Middle frontal gyrus (tissue), 1 donor: ENCODE data around the gene EDEM3.
A peak's percentile ranks its signal among the peaks of the same experiment; 100 is the strongest.
"Not testable (repeated sequence)": the region's sequence is repeated elsewhere in the genome, so short reads cannot be mapped to it uniquely, and the experiment has no call there.

Source experiments
- DNase-seq: peaks from one replicate; pipeline ENCODE4 v3.0.0-alpha.2; 2015; ENCODE audit warnings: low spot score; ENCODE audit errors: extremely low spot score

EDEM3 gene, protein sequence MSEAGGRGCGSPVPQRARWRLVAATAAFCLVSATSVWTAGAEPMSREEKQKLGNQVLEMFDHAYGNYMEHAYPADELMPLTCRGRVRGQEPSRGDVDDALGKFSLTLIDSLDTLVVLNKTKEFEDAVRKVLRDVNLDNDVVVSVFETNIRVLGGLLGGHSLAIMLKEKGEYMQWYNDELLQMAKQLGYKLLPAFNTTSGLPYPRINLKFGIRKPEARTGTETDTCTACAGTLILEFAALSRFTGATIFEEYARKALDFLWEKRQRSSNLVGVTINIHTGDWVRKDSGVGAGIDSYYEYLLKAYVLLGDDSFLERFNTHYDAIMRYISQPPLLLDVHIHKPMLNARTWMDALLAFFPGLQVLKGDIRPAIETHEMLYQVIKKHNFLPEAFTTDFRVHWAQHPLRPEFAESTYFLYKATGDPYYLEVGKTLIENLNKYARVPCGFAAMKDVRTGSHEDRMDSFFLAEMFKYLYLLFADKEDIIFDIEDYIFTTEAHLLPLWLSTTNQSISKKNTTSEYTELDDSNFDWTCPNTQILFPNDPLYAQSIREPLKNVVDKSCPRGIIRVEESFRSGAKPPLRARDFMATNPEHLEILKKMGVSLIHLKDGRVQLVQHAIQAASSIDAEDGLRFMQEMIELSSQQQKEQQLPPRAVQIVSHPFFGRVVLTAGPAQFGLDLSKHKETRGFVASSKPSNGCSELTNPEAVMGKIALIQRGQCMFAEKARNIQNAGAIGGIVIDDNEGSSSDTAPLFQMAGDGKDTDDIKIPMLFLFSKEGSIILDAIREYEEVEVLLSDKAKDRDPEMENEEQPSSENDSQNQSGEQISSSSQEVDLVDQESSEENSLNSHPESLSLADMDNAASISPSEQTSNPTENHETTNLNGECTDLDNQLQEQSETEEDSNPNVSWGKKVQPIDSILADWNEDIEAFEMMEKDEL

DNA sequence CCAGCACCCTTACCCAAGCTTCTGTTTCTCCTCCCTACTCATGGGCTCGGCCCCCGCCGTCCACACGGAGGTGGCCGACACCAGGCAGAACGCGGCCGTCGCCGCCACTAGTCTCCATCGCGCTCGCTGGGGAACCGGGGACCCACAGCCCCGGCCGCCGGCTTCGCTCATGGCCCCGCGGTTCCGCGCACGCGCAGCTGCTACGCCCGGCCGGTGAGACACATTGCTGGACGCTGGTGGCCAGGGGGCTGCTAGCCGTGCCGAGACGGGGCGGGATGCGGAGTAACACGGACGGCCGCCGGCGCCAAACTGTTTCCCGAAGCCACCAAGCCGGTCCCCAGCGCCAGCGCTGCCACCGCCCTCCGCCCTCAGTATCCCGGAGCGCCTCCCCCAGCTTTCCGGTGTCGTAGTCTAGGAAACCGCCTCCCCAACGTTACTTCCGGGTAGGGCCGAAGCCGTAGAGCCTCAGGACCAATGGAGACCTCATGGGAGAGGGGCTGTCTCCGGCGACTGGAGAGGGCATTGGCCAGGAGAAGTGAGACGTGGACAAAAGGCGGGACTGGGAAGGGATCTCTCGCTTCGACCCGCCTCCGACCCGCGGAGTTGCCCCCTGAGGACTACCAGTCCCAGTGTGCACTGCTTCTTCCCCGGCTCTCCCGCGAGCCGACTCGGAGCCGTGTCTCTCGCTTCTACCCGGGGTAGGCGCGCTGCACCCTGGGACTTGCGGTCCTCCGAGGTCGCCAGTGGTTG lies at the start of gene EDEM3:
EDEM3 (minus strand) TSS at position 383 of the 750 bp plus-strand sequence; CDS start at position 171, 212 bp downstream.
- DNase-seq = peak; percentile 96

DNA sequence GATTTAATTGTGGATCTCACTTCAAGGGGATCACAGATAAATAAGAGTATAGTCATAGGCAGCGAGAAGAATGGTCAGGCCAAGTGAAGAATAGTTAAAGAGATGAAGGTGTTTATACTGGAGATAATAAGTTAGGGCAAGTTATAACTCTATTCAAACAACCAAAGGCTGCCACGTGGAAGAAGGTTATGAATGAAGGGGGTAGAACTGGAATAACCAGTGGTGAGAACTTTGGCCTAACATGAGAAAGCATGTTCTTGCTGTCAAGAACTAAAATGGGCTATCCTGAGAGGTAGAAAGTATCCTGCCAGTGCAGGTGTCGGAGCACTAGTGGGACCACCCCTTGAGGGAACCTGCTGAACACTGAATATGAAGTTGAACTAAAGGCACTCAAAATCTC lies 49.6 kb upstream of the EDEM3 start:
- DNase-seq = no peak

DNA sequence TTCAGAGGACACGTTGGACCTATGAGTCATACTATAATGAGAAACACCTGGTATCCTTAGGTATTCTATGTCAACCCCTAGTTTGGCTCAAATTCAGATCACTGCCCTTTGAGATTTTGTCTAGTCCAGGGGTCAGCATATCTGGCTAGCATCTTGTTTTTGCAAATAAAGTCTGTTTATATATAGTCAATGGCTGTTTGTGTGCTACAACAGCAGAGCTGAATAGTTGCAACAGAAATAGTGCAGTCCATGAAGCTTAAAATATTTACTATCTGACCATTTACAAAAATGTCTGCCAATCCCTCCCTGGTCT lies 48.5 kb upstream of the EDEM3 start:
- DNase-seq = no peak

DNA sequence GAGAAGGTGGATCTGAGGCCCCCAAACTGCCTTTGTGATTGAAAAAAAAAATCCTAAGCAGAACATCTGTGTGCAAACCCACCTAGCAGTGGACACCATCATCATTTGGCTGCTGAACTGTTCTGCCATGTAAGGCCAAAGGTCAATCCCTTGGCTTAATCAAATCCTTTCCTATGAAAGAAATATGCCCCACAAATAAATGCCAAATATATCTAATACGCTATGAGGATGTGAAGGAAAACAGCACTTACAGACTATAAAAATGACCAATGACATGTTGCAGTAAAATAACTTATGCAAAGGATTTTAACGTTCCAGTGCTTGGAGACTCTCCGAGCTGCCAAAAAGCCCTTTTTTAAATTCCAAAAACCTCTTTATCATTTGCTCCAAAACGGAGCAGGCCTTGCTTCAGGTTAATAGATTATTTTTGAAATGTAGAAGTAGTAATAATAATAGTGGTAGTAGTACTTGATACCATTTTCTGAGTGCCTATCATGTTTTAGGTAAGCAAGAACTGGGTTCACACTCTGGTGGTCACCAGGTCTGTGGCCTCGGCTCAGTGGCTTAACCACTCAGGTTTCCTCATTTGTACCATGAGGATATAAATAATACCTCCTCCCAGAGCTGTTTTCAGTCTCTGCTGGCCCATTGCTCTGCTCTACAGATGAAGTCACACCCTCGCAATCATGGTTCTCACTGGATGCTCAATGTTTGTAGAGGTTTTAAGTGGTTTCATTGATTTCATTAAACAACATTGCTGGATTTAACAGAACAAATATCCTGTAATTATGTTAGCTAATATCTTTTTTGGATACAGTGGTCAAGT lies 47.9 kb upstream of the EDEM3 start:
- no peak for DNase-seq

DNA sequence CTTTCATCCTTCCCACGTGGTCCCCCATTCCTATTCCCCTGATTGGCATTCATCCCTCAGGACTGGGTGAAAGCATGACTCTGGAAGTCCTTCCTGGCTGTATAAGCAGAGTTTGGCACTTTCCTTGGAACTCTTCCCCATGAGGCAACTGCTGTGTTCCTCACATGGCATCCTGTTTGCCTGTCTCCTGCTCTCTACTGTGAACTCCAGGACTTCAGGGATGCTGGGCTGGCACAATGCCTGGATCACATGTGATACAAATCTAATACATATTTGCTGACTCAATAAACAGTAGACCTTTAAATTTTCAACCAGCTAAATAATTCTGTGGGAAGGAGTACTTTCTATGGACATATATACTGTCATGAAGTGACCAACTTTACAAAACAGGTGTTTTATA lies 46.8 kb upstream of the EDEM3 start:
- no peak for DNase-seq

DNA sequence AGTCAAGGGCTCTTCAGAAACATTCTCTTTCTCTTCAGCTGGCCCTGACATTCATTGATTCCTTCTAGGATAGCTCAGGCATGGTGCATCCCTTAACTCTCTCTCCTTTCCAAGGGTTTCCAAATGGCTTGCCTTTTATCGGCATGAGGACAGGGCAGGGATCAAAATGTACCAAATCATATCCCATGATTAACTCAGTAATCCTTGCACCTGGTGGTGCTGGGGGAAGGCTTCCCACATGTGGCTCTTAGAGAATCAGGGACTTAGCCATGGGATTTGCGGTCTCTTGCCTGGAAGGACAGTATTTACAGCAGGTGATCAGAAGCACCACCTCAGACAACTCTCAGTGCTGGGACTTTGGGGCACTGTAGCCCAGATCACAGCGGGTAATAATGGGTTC lies 46.2 kb upstream of the EDEM3 start:
- no peak for DNase-seq

DNA sequence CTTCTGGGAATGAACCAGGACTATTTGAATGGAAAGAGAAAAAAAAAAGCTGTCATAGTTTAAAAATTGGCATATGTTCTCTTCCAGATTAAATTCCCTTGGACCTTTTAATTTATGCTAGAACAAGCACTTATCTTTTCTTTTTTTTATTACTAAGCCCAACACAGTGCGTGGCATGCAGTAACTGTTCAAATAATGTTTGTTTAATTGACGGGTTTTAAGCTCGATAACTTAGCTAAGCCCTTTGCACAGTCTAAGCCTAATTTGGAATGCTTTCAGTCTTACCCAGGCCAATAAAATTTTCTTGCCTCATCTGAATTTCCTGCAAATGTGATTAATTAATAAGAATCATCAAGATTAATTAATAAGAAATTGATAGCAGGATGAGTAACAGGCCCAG lies 39.3 kb upstream of the EDEM3 start:
- no peak for DNase-seq

DNA sequence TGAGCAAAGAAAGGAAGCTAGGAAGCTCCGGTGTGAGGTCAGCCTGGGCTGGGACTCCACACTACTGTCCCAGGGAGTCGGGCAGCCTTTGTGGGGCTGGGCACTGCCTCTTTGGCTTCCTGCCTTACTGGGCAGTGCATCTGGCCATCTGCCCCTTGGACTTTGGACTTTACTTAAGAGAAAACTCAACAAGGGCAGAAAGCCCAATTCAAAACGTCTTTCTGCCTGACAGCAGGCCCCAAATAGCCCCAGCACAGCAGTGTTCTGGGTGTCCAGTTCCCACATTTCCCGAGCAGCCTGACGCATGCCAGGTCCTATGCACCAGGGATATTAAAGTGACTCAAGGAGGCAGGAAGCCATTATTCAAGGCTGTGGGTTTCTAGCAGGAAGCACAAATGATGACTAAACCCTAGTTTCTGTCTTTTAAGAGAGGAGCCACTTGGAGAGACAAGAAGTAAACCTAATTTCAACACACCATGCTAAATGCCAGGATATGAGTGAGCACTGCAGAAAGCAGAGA lies 37.9 kb upstream of the EDEM3 start:
- no peak for DNase-seq

DNA sequence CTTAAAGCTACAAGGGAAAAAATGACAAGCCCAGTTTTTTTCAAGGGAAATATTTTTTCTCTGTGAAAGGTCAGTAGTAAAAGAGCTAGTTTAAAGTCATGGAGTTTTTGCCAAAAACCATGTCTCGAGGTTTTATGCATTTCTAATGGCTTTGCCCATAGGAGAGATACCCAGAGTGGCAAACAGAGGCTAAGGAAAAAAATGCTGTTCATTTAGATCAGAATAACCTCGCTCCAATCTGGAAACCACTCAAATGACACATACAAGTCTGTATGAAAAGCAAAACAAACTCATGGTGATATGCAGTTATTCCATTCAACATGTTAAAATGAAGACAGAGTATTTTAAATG lies 36.9 kb upstream of the EDEM3 start:
- no peak for DNase-seq

DNA sequence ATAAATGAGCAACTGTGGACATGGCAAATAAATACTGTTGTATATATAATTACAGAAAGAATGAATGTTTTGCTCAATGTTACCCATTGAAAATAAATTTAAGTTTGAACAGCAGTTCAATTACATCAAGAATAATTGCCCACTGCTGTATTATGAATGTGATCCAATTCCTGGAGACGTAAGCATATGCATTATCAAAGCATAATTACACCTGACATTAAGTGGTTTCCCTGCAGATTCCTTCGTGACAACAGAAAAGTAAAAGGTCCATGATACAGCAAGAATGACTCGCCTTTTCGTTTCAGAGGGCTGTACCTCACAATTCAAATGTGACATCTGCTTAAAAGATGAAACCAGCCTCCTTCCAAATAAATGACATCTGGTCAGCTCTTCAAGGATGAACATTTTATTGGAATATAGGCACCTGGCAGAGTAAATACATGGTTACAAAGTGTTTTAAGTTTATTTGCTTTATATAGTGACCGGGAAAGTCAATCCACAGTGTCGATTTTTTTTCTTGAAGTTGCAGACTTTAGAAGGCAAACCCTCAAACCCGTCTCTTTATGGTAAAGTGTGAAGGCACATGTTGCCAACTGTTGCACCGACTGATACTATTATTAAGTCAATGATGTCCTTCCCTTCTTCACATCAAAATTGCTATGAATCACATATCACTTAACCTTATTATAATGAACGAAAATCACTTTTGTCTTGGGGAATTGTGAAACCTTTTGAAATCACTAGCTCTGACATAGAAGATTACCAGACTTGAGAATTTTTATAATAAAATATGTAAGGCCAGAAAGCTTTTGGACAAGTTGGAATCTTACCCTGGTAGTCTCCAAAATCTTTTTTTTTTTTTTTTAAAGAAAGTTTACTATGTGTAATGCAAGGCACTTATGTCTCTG lies 36.2 kb upstream of the EDEM3 start:
- no peak for DNase-seq

DNA sequence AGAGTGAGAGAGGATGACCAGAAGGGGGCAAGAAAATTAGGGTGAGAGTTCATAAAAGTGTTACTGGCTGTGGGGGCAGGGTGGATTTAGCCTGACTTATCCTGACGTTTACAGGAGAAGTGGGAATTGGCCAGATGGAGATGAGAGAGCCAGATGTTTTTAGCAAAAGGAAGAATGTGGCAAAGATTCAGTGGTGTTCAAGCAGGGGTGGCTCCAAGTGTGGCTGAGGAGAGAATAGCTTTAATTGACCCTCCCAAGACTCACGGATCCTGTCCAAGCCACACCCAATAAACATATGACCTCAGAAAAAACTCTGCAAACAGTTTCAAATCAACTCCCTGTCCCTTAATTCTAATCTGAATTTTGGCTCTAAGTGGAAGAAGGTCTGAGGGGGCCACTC lies 35.2 kb upstream of the EDEM3 start:
- DNase-seq = no peak

DNA sequence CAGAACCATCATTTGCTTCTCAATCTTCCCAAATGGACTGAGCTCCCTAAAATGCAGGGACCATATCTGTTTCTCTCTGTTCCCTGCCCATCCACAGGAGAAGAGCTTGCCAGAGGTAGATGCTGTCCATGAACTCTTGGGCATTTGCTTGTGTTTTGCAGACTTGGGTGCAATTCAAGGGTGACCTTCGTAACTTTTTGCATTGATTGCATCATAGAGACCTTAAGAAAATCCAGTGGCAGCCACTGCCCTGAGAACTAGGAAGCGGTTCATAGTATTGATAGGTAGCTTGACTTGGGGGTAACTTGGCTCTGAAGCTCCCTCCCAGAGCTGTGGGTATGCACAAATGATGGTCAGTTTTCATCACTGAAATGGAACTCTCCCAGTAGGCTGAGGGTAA lies 34.3 kb upstream of the EDEM3 start:
- DNase-seq = no peak

DNA sequence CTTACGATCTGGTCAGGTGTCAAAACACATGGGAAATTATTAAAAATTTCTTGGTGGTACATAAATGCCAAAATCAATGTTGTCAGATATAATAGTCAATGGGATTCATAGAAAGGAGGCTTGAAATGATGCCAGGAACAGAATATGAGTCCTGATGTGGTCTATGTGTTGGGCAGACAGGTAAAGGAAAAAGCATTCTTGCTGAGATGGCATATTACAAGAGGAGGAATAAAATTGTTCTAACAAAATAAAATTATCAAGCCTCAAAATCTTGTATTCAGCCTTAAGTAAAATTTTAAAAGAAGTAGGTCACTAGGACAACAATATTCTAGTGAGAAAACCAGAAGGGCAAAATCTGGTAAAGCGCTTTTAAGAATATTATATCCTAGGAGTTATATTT lies 30.9 kb upstream of the EDEM3 start:
- DNase-seq = no peak

DNA sequence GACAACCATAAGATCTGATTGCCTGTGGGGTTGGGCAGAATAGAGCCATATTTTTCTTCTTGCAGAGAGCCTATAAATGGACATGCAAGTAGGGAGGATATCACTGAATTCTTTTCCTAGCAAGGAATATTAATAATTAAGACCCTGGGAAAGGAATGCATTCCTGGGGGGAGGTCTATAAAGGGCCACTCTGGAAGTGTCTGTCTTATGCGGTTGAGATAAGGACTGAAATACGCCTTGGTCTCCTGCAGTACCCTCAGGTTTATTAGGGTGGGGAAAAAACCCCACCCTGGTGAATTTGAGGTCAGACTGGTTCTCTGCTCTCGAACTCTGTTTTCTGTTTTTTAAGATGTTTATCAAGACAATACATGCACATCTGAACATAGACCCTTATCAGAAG lies 29.1 kb upstream of the EDEM3 start:
- not testable (repeated sequence) for DNase-seq

DNA sequence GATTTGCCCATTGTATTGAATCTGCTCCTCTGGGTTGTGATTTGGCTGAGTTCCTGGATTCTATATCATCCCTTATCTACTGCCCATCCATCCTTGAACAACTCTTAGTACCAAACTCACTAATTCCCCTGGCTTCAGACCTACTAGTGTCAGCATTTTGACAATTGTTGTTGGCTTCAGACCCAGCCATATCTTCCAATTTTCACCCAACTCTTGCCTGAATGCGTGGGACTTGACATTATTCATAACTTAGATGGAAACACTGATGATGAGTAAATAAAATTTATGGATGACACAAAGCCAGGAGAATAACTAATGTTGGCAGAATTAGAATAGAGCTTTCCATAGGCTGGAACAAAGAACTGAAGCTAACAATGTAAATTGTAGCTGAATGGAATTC lies 27.3 kb upstream of the EDEM3 start:
- DNase-seq = no peak

DNA sequence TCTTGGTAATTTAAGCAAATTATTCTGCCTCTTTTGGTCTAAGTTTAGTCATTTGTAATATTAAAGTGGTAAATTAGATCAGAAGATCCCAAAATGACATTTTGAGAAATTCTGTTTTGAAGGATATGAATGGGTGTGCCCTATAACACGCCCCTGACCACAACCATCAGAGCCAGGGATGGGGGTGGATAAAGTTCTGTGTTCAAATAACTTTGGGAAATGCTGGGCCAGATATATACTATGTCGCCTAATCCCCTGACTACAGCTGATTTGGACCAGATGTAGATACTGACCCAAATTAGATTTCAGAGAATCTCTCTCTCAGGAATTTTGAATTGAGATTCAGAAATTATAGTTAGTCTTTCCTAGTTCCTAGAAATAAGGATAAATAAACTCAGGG lies 21.2 kb upstream of the EDEM3 start:
- no peak for DNase-seq

DNA sequence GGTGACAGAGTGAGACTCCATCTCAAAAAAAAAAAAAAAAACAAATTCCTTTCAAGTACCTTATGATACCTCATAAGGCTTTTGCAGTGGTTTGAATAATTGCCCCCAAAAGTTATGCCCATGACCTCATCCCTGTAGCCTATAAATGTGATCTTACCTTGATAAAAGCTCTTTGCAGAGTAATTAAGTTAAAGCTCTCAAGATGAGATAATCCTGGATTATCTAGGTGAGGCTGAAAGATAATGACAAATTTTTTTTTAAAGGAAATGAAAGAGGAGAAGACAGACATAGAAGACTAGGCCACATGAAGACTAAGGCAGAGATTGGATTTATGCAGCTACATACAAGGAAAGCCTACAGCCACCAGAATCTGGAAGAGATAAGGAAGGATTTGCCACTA lies 20.7 kb upstream of the EDEM3 start:
- DNase-seq = no peak

DNA sequence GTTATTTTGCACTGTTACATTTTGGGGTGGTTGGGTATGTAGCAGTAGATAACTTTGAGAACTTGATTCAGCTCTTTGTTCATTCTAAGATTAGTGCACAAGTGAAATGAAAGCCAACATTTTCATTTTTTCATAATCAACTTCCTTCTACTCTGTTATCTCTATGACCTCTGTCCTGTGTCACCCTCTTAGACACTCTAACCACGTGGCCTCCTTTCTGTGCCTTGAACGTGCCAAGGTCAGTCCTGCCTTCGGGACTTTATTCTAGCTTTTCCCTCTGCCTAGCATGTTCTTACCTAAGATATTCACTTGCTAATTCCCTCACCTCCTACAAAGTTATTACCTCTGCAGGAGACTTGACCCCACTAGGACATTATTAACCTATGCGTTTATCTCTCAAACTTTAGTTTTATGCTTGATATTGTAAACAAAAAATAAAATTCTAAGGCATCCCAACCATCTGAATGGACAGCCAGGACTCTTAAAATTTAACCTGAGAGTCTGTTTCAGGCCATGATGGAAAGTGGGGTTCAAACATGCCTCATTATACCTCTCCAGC lies 19.2 kb upstream of the EDEM3 start:
- no peak for DNase-seq

DNA sequence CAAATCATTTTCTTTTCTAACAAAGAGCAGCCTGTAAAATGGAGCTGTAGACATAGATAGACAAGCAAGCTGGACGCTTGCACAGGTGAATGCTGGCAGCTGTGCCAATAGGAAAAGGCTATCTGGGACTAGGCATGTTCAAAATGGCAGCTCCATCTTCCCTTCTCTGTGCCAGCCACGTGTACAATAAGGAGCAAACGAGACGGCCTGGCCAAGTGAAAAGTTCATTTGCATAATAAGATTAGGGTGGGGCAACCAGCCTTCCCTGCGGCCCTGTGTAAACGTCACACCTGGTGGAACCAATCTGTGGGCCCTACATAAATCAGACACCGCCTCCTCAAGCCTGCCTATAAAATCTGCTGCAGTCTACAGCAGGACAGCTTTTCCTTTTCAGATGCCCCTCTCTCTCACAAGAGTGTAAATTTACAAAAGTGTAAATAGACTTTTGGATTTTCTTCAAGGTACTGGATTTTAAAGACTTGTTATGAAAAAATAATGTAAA lies 16.6 kb upstream of the EDEM3 start:
- DNase-seq = no peak
